PFSK-1 (cell line): ENCODE data around the gene S100Z.

Source experiments
- FOXP2 ChIP-seq: optimal IDR thresholded peaks from 2 replicates; pipeline ENCODE3; 2011; ENCODE audit warnings: borderline replicate concordance, control low read depth, inconsistent platforms; ENCODE audit not compliant: insufficient read depth; ENCODE audit errors: extremely low read length, extremely low read depth
- POLR2AphosphoS5 ChIP-seq: IDR thresholded peaks from 2 replicates; pipeline ENCODE4 v1.6.1; 2012; ENCODE audit warnings: low read depth, mild to moderate bottlenecking, control low read depth, low read length, moderate library complexity
- REST ChIP-seq, 2 experiments: IDR thresholded peaks; 2 replicates each; pipeline versions ENCODE4 v1.6.1 to v1.8.0; 2011 to 2012; ENCODE audit warnings: low read depth in 2 of 2, low read length in 2 of 2, control low read depth in 1 of 2, inconsistent platforms in 1 of 2, mild to moderate bottlenecking in 1 of 2, moderate library complexity in 1 of 2; ENCODE audit not compliant: insufficient read depth in 1 of 2
- SIN3A ChIP-seq: IDR thresholded peaks from 2 replicates; pipeline ENCODE4 v1.6.1; 2012; ENCODE audit warnings: mild to moderate bottlenecking, low read length, moderate library complexity, borderline replicate concordance; ENCODE audit not compliant: insufficient read depth
- TAF1 ChIP-seq: IDR thresholded peaks from 2 replicates; pipeline ENCODE4 v1.6.1; 2012; ENCODE audit warnings: low read length, control low read depth, borderline replicate concordance; ENCODE audit not compliant: insufficient read depth

S100Z gene

GRCh38 chr5:76956033-76956432 lies 106.2 kb downstream of the S100Z start:
- TF ChIP-seq SIN3A: no peak
- no peak for TF ChIP-seq FOXP2
- no peak for TF ChIP-seq REST (IDR thresholded peaks at IDR 0.05; ENCODE audit: insufficient read depth in 1 of 2, low read depth in 2 of 2, low read length in 2 of 2)
- no peak for TF ChIP-seq POLR2AphosphoS5
- TF ChIP-seq TAF1: no peak

GRCh38 chr5:76958991-76959767 lies 109.4 kb downstream of the S100Z start:
- TF ChIP-seq SIN3A (no peak), POLR2AphosphoS5 (no peak), FOXP2 (no peak), TAF1 (no peak), REST (IDR thresholded peaks at IDR 0.05; ENCODE audit: insufficient read depth in 1 of 2, low read depth in 2 of 2, low read length in 2 of 2) (no peak)

- TF ChIP-seq POLR2AphosphoS5 (no peak), REST (IDR thresholded peaks at IDR 0.05; ENCODE audit: insufficient read depth in 1 of 2, low read depth in 2 of 2, low read length in 2 of 2) (no peak), SIN3A (no peak), FOXP2 (no peak), TAF1 (no peak)
These were observed 110.3 kb downstream of the S100Z start for GRCh38 chr5:76960004-76960625.

GRCh38 chr5:76964060-76964459 lies 114.2 kb downstream of the S100Z start:
- no peak for TF ChIP-seq POLR2AphosphoS5
- no peak for TF ChIP-seq FOXP2
- no peak for TF ChIP-seq REST (IDR thresholded peaks at IDR 0.05; ENCODE audit: insufficient read depth in 1 of 2, low read depth in 2 of 2, low read length in 2 of 2)
- no peak for TF ChIP-seq SIN3A
